Epithelial cell of proximal tubule (primary cell): ENCODE data around the gene MYL3. TPM values are rescaled to one million over a fixed set of nuclear protein-coding genes. Genes with fewer than 3 reads are reported as not detected.

Experiments used
- DNase-seq: peaks from one replicate; pipeline ENCODE4 v3.0.0-alpha.2; 2011; ENCODE audit warnings: low read depth
- H3K4me3 ChIP-seq: 2 replicates; pipeline ENCODE4 v1.5.1; 2011; ENCODE audit warnings: low read depth, mild to moderate bottlenecking, low read length
- total RNA-seq: library from RNA; depleted of rRNA; stranded (reverse); fragments of >200 nt; gene quantifications from 2 replicates; pipeline ENCODE4 v1.2.3, GENCODE V29; 2015
- TF ChIP-seq, protein P1 (sequence below): conservative IDR thresholded peaks from 2 replicates; pipeline ENCODE4 v1.5.1; 2012; ENCODE audit warnings: low read depth, mild to moderate bottlenecking, low read length

MYL3 gene
- total RNA-seq, 1 donor from 2014 or later, result 4.2 TPM

GRCh38 chr3:46890132-46890531 lies 26.9 kb upstream of the MYL3 start:
- H3K4me3 ChIP-seq, result no peak overlapping the region
- no peak for DNase-seq
- TF ChIP-seq, protein P1, sequence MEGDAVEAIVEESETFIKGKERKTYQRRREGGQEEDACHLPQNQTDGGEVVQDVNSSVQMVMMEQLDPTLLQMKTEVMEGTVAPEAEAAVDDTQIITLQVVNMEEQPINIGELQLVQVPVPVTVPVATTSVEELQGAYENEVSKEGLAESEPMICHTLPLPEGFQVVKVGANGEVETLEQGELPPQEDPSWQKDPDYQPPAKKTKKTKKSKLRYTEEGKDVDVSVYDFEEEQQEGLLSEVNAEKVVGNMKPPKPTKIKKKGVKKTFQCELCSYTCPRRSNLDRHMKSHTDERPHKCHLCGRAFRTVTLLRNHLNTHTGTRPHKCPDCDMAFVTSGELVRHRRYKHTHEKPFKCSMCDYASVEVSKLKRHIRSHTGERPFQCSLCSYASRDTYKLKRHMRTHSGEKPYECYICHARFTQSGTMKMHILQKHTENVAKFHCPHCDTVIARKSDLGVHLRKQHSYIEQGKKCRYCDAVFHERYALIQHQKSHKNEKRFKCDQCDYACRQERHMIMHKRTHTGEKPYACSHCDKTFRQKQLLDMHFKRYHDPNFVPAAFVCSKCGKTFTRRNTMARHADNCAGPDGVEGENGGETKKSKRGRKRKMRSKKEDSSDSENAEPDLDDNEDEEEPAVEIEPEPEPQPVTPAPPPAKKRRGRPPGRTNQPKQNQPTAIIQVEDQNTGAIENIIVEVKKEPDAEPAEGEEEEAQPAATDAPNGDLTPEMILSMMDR, result no peak

GRCh38 chr3:46889381-46890110 lies 26.3 kb upstream of the MYL3 start:
- TF ChIP-seq, protein P1, result no peak
- no peak for DNase-seq
- H3K4me3 ChIP-seq, result no peak overlapping the region

- no peak overlapping the region for H3K4me3 ChIP-seq
- TF ChIP-seq, protein P1, result no peak
- DNase-seq, result no peak
These were observed 25.5 kb upstream of the MYL3 start for GRCh38 chr3:46888705-46889104.

GRCh38 chr3:46887980-46888494 lies 24.8 kb upstream of the MYL3 start:
- TF ChIP-seq, protein P1, result no peak
- no peak overlapping the region for H3K4me3 ChIP-seq
- DNase-seq, result no peak

GRCh38 chr3:46885612-46886011 lies 22.4 kb upstream of the MYL3 start:
- TF ChIP-seq, protein P1, result no peak
- DNase-seq, result no peak
- H3K4me3 ChIP-seq, result no peak overlapping the region

DNA sequence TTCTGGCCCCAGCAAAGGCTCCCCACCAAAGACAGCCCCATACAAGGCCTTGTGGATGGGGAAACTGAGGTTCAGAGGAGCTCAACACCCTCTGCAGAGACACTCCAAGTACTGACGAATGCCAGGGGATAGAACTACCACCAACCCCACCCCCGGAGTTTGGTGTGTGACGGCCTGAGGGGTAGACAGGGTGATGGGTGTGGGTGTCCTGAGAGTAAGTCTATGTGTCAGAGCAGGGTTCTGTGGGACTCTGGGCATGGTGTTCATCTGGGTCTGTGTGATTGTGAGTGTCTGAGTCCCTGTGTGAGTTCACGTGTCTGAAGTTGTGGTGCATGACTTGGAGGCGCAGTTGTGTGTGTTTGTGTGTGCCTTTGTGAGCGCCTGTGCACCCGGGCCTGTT lies 21.7 kb upstream of the MYL3 start:
- TF ChIP-seq, protein P1, result no peak

DNA sequence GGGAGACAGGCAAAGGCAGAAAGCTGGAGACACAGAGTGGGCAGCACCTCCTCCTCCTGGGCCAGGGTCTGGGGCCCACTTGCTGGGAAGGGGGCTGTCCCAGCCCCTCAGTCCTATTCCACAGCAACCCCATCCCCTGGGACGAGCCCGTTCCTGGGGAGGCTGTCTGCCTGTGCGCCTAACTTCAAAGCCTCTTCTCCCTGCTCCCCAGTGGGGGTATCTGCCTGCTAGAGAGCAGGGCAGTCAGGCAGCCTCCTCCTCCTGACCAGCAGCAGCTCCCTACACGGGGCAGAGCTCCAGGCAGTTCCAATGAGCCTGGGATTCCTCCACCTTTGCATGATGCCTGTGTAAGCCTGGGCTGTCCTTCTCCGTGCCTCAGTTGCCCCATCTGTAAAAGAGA lies 21.2 kb upstream of the MYL3 start:
- peak overlapping the region; percentile 48 for H3K4me3 ChIP-seq
- TF ChIP-seq, protein P1, result no peak
- DNase-seq, result no peak

More for the DNA sequence above, 21.7 kb upstream of the MYL3 start:
- no peak for DNase-seq
- H3K4me3 ChIP-seq, result peak overlapping the region; percentile 48
